T1000 (cell line): ENCODE measurements around the gene KLKB1.
"Not testable (repeated sequence)": the region's sequence is repeated elsewhere in the genome, so short reads cannot be mapped to it uniquely, and the experiment has no call there.

Source experiments
- DNase-seq: peaks from one replicate; lab custom pipeline; 2025; ENCODE audit warnings: mixed read lengths; lab: John Stamatoyannopoulos, UW

Gene KLKB1

DNA sequence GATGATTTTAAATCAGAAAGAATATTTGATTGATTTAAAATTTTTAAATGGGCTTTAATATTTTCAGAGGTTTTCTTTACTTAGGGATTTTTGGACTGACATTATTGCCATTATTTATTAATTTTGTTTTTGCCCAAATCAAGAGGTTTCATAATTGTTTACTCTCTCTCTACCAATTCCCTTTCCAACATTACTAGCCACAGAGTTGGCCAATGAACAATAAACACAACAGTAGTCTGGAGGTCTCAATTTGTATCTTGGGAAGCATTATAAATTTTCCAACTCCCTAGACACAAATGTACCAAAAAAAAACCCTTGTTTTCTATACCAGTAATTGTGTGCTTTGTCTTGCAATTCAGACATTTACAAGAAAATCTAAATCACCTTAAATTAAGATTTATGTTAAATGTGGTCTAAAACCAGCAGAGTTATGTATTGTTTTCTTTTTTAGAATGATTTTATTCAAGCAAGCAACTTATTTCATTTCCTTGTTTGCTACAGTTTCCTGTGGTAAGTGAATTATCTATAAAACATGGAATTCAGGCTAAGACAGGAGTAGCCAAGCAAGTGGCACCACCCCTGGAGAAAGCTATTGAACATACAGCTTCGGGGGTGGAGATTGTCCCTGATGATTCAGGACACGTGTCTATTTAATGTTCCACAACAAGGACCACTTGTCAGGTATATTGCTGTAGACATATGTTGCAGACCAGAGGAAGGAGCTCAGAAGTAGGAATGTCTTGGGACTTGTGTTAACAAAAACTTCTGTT, 622 bp downstream of the KLKB1 start:
- no peak for DNase-seq

- no peak for DNase-seq
Measured at GRCh38 chr4:186228514-186228894, 1.2 kb downstream of the KLKB1 start.

GRCh38 chr4:186234367-186234766, 7.1 kb downstream of the KLKB1 start:
- DNase-seq: no peak

GRCh38 chr4:186236126-186236525, 8.8 kb downstream of the KLKB1 start:
- DNase-seq: no peak

DNA sequence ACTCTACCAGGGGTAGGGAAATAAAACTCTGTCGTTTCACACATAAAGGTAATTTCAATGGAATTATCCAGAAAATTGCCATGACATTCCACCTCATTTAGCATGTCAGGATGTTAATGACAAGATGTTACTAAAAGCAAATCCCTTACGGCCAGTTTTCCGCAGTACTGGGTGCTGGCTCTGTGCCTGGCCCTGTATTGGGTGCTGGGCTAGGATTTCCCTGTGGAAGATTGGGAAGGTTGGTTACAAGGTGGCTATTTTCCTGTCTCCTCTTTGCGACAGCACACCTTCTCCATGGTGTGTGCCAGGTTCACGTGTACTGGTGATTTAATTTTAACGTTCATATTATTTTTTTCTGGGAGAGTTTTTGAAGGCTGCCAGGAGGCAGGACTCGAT, 13.1 kb downstream of the KLKB1 start:
- DNase-seq: no peak

DNA sequence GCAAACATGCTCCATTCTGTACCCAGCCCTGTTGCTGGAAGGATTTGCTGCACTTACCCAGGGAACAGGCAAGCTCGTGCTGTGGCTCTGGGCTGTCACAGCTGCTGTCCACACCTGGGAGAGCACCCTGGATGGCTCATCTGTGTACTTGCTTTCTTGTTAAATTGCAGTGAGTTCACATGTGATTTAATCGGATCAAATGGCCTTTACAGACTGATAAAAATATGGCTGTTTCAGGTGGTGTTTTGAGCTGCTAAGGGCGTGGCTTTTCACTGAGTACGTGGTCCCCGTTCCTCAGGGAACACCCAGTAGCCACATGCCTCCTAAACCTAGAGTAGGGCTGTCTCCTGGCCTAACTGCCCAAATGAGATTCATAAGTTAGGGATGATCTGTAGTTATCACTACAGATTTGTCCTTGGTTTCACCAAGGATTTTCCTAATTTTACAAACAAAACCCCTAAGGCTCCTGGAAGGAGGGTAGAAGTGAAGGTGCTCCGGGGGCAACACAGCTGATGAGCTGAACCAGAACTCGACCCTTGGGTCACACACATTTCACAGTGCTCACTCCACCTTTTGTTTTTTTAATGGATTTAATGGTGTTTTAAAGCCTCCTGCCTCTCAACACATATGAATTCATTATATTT, 13.7 kb downstream of the KLKB1 start:
- DNase-seq: no peak

DNA sequence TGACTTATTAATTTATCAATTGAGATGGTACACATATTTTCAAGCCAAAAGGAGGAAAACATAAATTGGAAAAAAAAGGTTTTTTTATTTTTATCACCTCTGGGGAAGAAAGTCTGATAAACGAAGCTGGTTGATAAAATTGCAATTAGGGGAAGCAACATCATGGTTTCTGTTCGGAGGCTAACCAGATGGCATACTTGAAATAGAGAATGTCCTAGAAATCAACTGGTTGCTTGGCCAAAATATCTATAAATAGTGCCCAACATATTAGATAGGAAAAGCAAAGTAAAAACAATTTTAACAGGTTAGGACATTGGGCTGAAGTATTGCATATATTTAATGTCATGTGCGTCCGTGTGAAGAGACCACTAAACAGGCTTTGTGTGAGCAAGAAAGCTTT, 14.3 kb downstream of the KLKB1 start:
- no peak for DNase-seq

DNA sequence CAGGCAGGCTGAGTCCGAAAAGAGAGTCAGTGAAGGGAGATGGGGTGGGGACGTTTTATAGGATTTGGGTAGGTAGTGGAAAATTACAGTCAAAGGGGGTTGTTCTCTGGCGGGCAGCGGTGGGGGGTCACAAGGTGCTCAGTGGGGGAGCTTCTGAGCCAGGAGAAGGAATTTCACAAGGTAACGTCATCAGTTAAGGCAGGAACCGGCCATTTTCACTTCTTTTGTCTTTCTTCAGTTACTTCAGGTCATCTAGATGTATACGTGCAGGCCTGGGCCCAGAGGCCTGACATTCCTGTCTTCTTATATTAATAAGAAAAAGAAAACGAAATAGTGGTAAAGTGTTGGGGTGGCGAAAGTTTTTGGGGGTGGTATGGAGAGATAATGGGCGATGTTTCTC, 14.7 kb downstream of the KLKB1 start:
- not testable (repeated sequence) for DNase-seq

- DNase-seq: no peak
Measured at GRCh38 chr4:186243331-186243730, 16.0 kb downstream of the KLKB1 start.

- no peak for DNase-seq
Measured at GRCh38 chr4:186244835-186245234, 17.5 kb downstream of the KLKB1 start.

DNA sequence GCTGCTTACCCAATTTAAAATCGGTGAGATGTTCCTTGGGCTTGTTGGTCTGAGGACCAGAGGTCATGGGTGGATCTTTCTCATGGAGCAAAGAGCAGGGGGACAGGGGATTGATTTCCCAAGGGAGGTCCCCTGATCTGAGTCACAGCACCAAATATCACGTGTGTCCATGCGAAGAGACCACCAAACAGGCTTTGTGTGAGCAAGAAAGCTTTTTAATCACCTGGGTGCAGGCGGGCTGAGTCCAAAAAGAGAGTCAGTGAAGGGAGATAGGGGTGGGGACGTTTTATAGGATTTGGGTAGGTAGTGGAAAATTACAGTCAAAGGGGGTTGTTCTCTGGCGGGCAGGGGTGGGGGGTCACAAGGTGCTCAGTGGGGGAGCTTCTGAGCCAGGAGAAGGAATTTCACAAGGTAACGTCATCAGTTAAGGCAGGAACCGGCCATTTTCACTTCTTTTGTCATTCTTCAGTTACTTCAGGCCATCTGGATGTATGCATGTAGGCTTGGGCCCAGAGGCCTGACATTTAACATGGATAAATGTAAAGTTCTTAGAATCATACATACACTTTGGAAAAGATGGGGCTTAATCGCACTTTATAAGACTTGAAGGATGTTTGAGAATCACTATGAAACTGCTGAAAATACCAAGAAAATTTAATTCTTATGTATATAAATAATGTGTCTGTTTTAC, 19.9 kb downstream of the KLKB1 start:
- not testable (repeated sequence) for DNase-seq

GRCh38 chr4:186248643-186249042, 21.3 kb downstream of the KLKB1 start:
- DNase-seq: no peak

DNA sequence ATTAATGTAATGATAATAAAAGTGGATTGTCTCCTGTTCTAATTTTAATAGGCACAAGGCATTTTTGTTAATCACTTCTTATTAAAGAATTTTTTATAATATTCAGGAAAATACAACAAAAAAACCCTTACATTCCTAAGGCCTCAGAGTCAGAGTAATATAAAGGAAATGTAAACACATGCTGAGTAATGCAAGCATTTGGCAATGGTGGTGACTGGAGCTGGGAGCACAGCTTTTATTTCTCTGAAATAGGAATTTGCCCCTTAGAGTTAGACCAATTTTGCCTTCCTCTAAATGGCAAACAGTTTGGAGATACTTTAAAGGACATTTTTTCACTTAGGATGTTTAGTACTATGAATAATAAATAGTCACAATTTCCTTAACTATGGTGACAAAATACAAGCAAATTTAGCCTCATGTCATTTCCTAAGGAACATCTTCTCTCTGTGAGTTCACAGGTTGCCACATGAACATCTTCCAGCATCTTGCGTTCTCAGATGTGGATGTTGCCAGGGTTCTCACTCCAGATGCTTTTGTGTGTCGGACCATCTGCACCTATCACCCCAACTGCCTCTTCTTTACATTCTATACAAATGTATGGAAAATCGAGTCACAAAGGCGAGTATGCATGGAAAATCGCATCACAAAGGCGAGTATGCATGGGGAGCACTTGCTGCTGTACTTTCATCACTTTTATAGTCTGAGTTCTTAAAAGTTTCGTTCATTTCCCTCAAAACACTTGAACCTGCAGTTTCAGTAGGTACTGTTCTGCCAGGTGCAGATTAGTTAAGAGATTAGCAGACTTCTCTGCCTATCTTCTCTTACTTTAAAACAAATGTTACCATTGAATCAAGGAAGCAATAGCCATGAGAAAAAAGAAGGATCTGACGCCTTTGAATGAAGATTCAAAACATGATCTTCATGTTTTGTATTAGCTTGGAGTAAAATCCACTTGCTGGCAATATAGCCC, 22.8 kb downstream of the KLKB1 start:
- no peak for DNase-seq

DNA sequence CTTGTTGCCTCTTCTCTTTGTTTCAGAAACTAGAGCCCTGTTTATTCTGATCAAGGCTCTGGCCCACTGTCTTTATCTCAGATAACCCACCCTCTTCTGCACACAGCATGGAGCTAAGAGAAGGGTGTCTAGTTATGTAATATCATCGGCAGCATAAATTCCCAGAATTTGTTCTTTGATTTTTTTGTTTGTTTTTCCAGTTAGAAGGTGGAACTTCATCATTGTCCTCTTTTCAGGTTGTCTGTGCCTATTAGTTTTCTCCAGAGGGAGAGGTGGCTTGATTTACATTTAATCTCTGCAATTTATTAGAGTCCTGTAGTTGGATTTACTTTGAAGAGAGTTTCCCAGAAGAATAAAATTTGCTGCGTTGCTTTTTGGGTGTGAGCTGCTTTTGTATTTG, 23.5 kb downstream of the KLKB1 start:
- no peak for DNase-seq

DNA sequence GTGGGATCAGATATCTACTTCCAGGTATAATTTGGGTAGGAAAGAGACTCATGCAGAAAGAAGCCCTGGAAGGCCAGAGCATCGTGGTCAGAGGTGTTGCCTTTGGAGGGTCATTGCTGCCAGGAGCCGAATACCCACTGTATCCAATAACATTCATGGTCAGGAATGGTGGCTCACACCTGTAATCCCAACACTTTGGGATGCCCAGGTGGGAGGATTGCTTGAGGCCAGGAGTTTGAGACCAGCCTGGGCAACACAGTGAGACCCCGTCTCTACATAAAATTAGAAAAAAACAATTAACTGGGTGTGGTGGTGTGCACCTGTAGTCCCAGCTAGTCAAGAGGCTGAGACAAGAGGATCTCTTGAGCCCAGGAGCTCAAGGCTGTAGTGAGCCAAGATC, 27.8 kb downstream of the KLKB1 start:
- no peak for DNase-seq

DNA sequence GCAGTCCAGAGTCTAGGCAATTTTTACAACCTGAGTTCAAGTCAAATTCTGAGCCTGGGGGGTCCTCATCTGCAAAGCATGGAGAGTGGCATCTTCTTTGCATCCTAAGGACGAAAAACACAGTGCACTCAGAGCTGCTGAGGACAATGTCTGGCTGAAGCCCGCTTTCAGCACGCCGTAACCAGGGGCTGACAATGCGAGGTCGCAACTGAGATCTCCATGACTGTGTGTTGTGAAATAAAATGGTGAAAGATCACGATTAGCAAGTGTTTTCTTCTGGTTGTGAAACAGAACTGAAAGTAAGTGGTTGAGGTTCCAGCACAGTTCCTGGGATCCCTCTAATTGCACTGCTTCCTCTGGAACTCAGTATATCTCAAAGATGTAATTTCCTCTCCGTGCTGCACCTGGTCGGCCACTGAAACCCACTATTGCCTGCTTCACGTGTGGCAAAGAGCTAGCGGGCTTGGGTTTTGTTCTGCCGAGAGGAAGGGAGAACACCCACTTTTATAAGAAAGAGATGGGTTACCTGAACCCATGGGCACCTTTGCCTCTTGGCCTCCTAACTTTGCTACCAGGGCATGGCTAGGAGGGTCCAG, 31.0 kb downstream of the KLKB1 start:
- no peak for DNase-seq

- no peak for DNase-seq
Measured at GRCh38 chr4:186260117-186260503, 32.8 kb downstream of the KLKB1 start.

DNA sequence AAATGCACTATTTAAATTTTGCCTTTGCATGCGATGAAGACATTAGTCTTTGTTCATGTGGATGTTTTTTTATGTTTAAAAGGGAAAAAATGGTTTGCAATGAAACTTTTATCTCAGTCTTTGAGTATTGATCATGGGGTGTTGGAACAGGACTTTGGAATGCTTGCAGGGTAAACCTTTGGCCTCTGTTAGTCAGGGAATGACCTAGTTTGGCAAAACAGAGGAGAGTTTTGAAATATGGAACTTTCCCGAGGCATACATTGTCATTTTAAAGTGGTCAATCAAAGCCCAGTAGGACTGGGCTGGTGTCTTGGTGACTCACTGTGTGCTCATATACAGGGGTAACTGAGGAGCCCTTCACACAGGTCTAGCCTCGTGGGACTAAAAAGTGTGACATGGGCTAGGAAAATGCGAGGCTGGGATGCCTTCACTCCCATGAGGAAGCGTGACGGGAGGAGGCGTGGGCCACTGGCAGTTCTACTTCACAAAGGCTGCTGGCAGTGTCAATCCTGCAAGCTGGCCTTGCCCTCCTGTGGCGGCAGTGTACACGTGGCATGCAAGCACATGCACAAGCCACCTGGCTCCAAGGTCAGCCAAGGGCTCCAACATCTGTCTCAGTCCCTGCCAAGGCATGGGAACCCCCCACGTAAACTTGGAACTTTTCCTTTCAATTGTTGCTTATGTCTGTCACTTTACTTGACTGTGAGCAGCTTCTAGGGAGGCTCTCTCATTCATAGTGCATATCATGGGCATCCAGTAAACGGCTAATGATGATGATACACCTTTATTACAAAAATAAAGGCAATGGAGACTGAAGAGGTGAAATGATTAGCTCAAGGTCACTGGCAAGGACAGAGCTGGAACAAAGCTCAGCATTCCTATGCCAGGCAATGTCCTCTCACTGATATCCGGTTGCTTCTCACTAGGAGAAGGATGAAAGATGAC, 33.5 kb downstream of the KLKB1 start:
- DNase-seq: no peak

GRCh38 chr4:186264660-186265059, 37.4 kb downstream of the KLKB1 start:
- no peak for DNase-seq

- DNase-seq: not testable (repeated sequence)
Measured at GRCh38 chr4:186265250-186265649, 37.9 kb downstream of the KLKB1 start.
